ENCODE data around the gene JAK1. TPM values are rescaled to one million over a fixed set of nuclear protein-coding genes. Genes with fewer than 3 reads are reported as not detected.

Gene JAK1
- total and polyA plus RNA-seq, 9 of the 15 experiments (the other 6 are each of a cell fraction or from before 2014, with no cell fraction given) = 9.7 to 44.1 (median 42.5) TPM

DNA sequence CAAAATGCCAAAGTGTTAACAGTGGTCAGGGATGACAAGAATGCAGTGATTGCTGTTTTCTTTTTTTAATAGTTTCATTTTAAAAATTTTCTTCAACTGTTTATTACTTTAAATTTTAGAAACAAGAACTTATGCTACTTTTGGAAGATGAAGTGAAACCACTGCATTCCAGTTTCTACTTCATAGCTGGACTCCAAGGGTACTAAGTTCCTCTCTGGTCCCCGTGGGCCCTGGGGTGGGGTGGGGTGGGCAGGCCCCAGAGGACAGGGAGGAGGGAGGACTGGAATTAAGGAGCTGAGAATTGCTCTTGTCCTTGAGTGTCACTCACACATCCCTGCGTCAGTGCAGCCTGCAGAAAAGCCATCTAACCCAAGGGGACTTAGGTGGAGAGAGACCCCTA lies 124.1 kb downstream of the JAK1 start (continued):
- TF ChIP-seq ZBTB1 (CRISPR knock-in tag; IDR thresholded peaks at IDR 0.05; ENCODE audit: borderline replicate concordance, low read depth) (no peak), TAF7 (tag; IDR thresholded peaks at IDR 0.05) (no peak), HDAC8 (tag; IDR thresholded peaks at IDR 0.05) (no peak), PHF21A (IDR thresholded peaks at IDR 0.05; ENCODE audit: borderline replicate concordance, low read depth) (no peak), ZBTB17 (CRISPR knock-in tag; IDR thresholded peaks at IDR 0.05) (no peak), SAP30 (IDR thresholded peaks at IDR 0.05; ENCODE audit: borderline replicate concordance, insufficient read depth, low read depth, low read length, poor library complexity, severe bottlenecking) (no peak), HEY1 (CRISPR knock-in tag; IDR thresholded peaks at IDR 0.05; ENCODE audit: borderline replicate concordance) (no peak), L3MBTL2 (IDR thresholded peaks at IDR 0.05) (no peak)
- TF ChIP-seq, protein P1, sequence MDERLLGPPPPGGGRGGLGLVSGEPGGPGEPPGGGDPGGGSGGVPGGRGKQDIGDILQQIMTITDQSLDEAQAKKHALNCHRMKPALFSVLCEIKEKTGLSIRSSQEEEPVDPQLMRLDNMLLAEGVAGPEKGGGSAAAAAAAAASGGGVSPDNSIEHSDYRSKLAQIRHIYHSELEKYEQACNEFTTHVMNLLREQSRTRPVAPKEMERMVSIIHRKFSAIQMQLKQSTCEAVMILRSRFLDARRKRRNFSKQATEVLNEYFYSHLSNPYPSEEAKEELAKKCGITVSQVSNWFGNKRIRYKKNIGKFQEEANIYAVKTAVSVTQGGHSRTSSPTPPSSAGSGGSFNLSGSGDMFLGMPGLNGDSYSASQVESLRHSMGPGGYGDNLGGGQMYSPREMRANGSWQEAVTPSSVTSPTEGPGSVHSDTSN (CRISPR knock-in tag; IDR thresholded peaks at IDR 0.05; ENCODE audit: low read depth) = no peak
- TF ChIP-seq, protein P1 (tag; conservative IDR thresholded peaks at IDR 0.05; ENCODE audit: low read depth) = no peak

All from K562 (cell line).